ENCODE results near the gene ZCCHC7. TPM values are rescaled to one million over a fixed set of nuclear protein-coding genes. Genes with fewer than 3 reads are reported as not detected.

Gene ZCCHC7
- total and polyA plus RNA-seq, 10 of the 15 experiments (the other 5 are each of a cell fraction or from before 2014, with no cell fraction given): 42.9 to 178 (median 53.3) TPM

GRCh38 chr9:37248651-37249163 is 128.3 kb downstream of the ZCCHC7 start:
- ATAC-seq (no peak), DNase-seq (ENCODE audit: low read depth, low spot score) (no peak), FAIRE-seq (no peak)
- no peaks in the 10 kb centered on the region for H3K27me3 ChIP-seq (replicated peaks in 1 of 2; ENCODE audit: control insufficient read depth in 2 of 2, insufficient read depth in 2 of 2, low read length in 1 of 2)
- no peak overlapping the region for H3K4me3 ChIP-seq
- no peaks in the 10 kb centered on the region; the same call in 1 of the 3 replicates for H3K9me3 ChIP-seq (replicated peaks; ENCODE audit: control insufficient read depth, insufficient read depth, low read length)
- in situ Hi-C loops (cut with MboI) (no loop called here), intact Hi-C loops (cut with micrococcal nuclease; ENCODE audit: unreplicated experiment) (no loop called here)
- TF ChIP-seq IRF4 (IDR thresholded peaks at IDR 0.05; ENCODE audit: low read depth, low read length): no peak
- TF ChIP-seq, protein P1, sequence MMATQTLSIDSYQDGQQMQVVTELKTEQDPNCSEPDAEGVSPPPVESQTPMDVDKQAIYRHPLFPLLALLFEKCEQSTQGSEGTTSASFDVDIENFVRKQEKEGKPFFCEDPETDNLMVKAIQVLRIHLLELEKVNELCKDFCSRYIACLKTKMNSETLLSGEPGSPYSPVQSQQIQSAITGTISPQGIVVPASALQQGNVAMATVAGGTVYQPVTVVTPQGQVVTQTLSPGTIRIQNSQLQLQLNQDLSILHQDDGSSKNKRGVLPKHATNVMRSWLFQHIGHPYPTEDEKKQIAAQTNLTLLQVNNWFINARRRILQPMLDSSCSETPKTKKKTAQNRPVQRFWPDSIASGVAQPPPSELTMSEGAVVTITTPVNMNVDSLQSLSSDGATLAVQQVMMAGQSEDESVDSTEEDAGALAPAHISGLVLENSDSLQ (IDR thresholded peaks at IDR 0.05): no peak
- TF ChIP-seq ETV6 (conservative IDR thresholded peaks at IDR 0.05 in 1 of 2, IDR thresholded peaks at IDR 0.05 in 1 of 2; ENCODE audit: borderline replicate concordance in 1 of 2, low read depth in 1 of 2): no peak
- no peak for TF ChIP-seq ZSCAN29 (IDR thresholded peaks at IDR 0.05)
- TF ChIP-seq CBX5 (IDR thresholded peaks at IDR 0.05; ENCODE audit: low read depth): no peak
- no peak for TF ChIP-seq RAD21 (IDR thresholded peaks at IDR 0.05; ENCODE audit: insufficient read depth, low read depth, low read length)
- TF ChIP-seq CHD2 (IDR thresholded peaks at IDR 0.05; ENCODE audit: borderline replicate concordance, low read depth, low read length): no peak
- TF ChIP-seq EGR1 (IDR thresholded peaks at IDR 0.05; ENCODE audit: borderline replicate concordance in 1 of 2, low read depth in 2 of 2, low read length in 2 of 2): no peak
- no peak for TF ChIP-seq FOS (IDR thresholded peaks at IDR 0.05; ENCODE audit: borderline replicate concordance, extremely low read depth, insufficient read length)
- TF ChIP-seq CBX3 (IDR thresholded peaks at IDR 0.05; ENCODE audit: borderline replicate concordance, low read depth): no peak
- no peak for TF ChIP-seq NR2F1 (conservative IDR thresholded peaks at IDR 0.05)
- TF ChIP-seq CREB1 (IDR thresholded peaks at IDR 0.05; ENCODE audit: low read depth): no peak
- TF ChIP-seq PML (IDR thresholded peaks at IDR 0.05; ENCODE audit: low read length): no peak
- ChIA-PET POLR2A (interaction anchor here (0.6 to 1.1 kb wide), 2 partner anchors 19 to 31 kb away, joined by 3 read pairs; no protein-coding TSS in a partner anchor), CTCF (no interaction called here), SMC1A (ENCODE audit: uncharacterized antibody, unreplicated experiment) (interaction anchor here (1.1 to 6.0 kb wide), 6 partner anchors 9 to 103 kb away, joined by 3 to 62 read pairs (median 3); no protein-coding TSS in a partner anchor), RAD21 (ENCODE audit: unreplicated experiment) (interaction anchor here (0.9 to 1.2 kb wide), 3 partner anchors 36 to 75 kb away, joined by 3 to 4 read pairs (median 4); no protein-coding TSS in a partner anchor)
- no peak overlapping the region for H3K27ac ChIP-seq (ENCODE audit: control insufficient read depth, insufficient read depth)
- H2AFZ ChIP-seq (ENCODE audit: control insufficient read depth, low read depth, low read length): no peak overlapping the region
- BruUV-seq (replicated peaks): no TSS peak
- H3K9ac ChIP-seq (ENCODE audit: control insufficient read depth, insufficient read depth, low read length): no peak overlapping the region
- H3K4me2 ChIP-seq (ENCODE audit: control insufficient read depth, insufficient read depth): no peak overlapping the region
- H3K36me3 ChIP-seq (ENCODE audit: control insufficient read depth in 2 of 2, insufficient read depth in 2 of 2, low read length in 1 of 2): peaks cover 0 to 6% of the 10 kb centered on the region in 2 experiments; a peak in 3 of 4 replicates
- H4K20me1 ChIP-seq (ENCODE audit: control insufficient read depth, insufficient read depth): no peaks in the 10 kb centered on the region
- peaks cover 5% of the 10 kb centered on the region for H3K4me1 ChIP-seq (ENCODE audit: control insufficient read depth, insufficient read depth, low read length)
- peaks cover 12% of the 10 kb centered on the region for H3K79me2 ChIP-seq (ENCODE audit: control insufficient read depth, insufficient read depth, low read length)

All from GM12878 (cell line).